Neural cell (in vitro differentiated cells): Measurements from ENCODE around the gene NCOA3. TPM values are rescaled to one million over a fixed set of nuclear protein-coding genes. Genes with fewer than 3 reads are reported as not detected.

Experiments
- H2AFZ ChIP-seq: fragments of 200-600, 300-800 bp; sonication (generic), shearing (Covaris generic); 2 replicates; pipeline ENCODE4 v1.6.0; 2014; ENCODE audit warnings: low read depth, mild to moderate bottlenecking, antibody characterized with exemption, low read length, moderate library complexity
- H3F3A ChIP-seq: fragments of 200-600 bp; shearing (Covaris generic); 2 replicates; pipeline ENCODE4 v1.6.1; 2016; ENCODE audit warnings: mild to moderate bottlenecking, moderate library complexity, mixed read lengths, antibody characterized with exemption, low read length; ENCODE audit not compliant: insufficient read depth, poor library complexity, severe bottlenecking
- H3K27ac ChIP-seq: fragments of 200-600, 300-800 bp; sonication (generic), shearing (Covaris generic); 2 replicates; pipeline ENCODE4 v1.5.1; 2014; ENCODE audit warnings: mild to moderate bottlenecking, low read length, moderate library complexity
- H3K27me3 ChIP-seq: fragments of 300-800, 200-600 bp; sonication (generic), shearing (Covaris generic); 2 replicates; pipeline ENCODE4 v1.6.0; 2014; ENCODE audit warnings: mild to moderate bottlenecking, low read depth, low read length, moderate library complexity; ENCODE audit not compliant: insufficient read depth
- H3K36me3 ChIP-seq: fragments of 300-800, 200-600 bp; sonication (generic), shearing (Covaris generic); 2 replicates; pipeline ENCODE4 v1.5.1; 2014; ENCODE audit warnings: mild to moderate bottlenecking, antibody characterized with exemption, low read length, moderate library complexity; ENCODE audit not compliant: insufficient read depth
- H3K4me2 ChIP-seq: fragments of 300-800, 200-600 bp; sonication (generic), shearing (Covaris generic); 2 replicates; pipeline ENCODE4 v1.6.0; 2014; ENCODE audit warnings: mild to moderate bottlenecking, low read length
- H3K4me3 ChIP-seq: fragments of 300-800, 200-600 bp; sonication (generic), shearing (Covaris generic); 2 replicates; pipeline ENCODE4 v1.5.1; 2014; ENCODE audit warnings: mild to moderate bottlenecking, low read length, moderate library complexity
- H3K79me2 ChIP-seq: fragments of 200-600 bp; shearing (Covaris generic); replicated peaks from 2 replicates; pipeline ENCODE4 v1.6.0; 2014; ENCODE audit warnings: mild to moderate bottlenecking, low read length, moderate library complexity; ENCODE audit not compliant: insufficient read depth
- H3K9ac ChIP-seq: fragments of 300-800, 200-600 bp; sonication (generic), shearing (Covaris generic); 2 replicates; pipeline ENCODE4 v1.6.1; 2016; ENCODE audit warnings: mild to moderate bottlenecking, low read length, mixed read lengths
- H3K9me2 ChIP-seq: fragments of 200-600 bp; shearing (Covaris generic); 2 replicates; pipeline ENCODE4 v1.6.1; 2016; ENCODE audit warnings: mild to moderate bottlenecking, low read length, mixed read lengths; ENCODE audit not compliant: insufficient read depth
- H3K9me3 ChIP-seq: fragments of 200-600, 300-800 bp; sonication (generic), shearing (Covaris generic); 2 replicates; pipeline ENCODE4 v1.6.1; 2016; ENCODE audit warnings: mild to moderate bottlenecking, mixed run types, low read length, moderate library complexity, mixed read lengths
- H4K20me1 ChIP-seq: fragments of 200-600 bp; shearing (Covaris generic); 2 replicates; pipeline ENCODE4 v1.6.1; 2016; ENCODE audit warnings: mild to moderate bottlenecking, mixed run types; ENCODE audit not compliant: insufficient read depth
- EP300 ChIP-seq: fragments of 450-650 bp; conservative IDR thresholded peaks from 2 replicates; pipeline ENCODE4 v1.6.1; 2014; ENCODE audit warnings: antibody characterized with exemption, mild to moderate bottlenecking, moderate library complexity; ENCODE audit not compliant: poor library complexity, severe bottlenecking
- EZH2 ChIP-seq: fragments of 200-600, 300-800 bp; shearing (Covaris generic), sonication (generic); IDR thresholded peaks from 2 replicates; pipeline ENCODE4 v1.6.1; 2014; ENCODE audit warnings: antibody characterized with exemption, low read length, borderline replicate concordance, mild to moderate bottlenecking; ENCODE audit not compliant: insufficient read depth, poor library complexity, severe bottlenecking
- MXI1 ChIP-seq: fragments of 450-650 bp; conservative IDR thresholded peaks from 2 replicates; pipeline ENCODE4 v1.6.1; 2014; ENCODE audit warnings: antibody characterized with exemption, mild to moderate bottlenecking; ENCODE audit not compliant: poor library complexity, severe bottlenecking
- POLR2AphosphoS5 ChIP-seq: IDR thresholded peaks from 2 replicates; pipeline ENCODE4 v1.6.1; 2012
- RAD21 ChIP-seq: fragments of 450-650 bp; conservative IDR thresholded peaks from 2 replicates; pipeline ENCODE4 v1.6.1; 2014; ENCODE audit warnings: antibody characterized with exemption, mild to moderate bottlenecking, moderate library complexity
- SMC3 ChIP-seq: fragments of 450-650 bp; conservative IDR thresholded peaks from 2 replicates; pipeline ENCODE4 v1.6.1; 2014; ENCODE audit warnings: antibody characterized with exemption, mild to moderate bottlenecking, moderate library complexity; ENCODE audit not compliant: poor library complexity
- TAF1 ChIP-seq: IDR thresholded peaks from 2 replicates; pipeline ENCODE4 v1.6.1; 2012; ENCODE audit warnings: low read depth
- polyA plus RNA-seq: library from polyadenylated mRNA; depleted of rRNA; stranded (reverse); fragments of >200 nt; gene quantifications from 2 replicates; pipeline ENCODE4 v1.2.3, GENCODE V29; 2014
- TF ChIP-seq, protein P1 (sequence below): fragments of 450-650 bp; IDR thresholded peaks from 2 replicates; pipeline ENCODE4 v1.5.1; 2014; ENCODE audit warnings: antibody characterized with exemption, mild to moderate bottlenecking, moderate library complexity; ENCODE audit not compliant: poor library complexity, severe bottlenecking
- TF ChIP-seq, protein P2 (sequence below): IDR thresholded peaks from 2 replicates; pipeline ENCODE4 v1.6.1; 2012; ENCODE audit warnings: borderline replicate concordance

The NCOA3 gene
- polyA plus RNA-seq, 1 donor from 2014 or later: 14.2 TPM

DNA sequence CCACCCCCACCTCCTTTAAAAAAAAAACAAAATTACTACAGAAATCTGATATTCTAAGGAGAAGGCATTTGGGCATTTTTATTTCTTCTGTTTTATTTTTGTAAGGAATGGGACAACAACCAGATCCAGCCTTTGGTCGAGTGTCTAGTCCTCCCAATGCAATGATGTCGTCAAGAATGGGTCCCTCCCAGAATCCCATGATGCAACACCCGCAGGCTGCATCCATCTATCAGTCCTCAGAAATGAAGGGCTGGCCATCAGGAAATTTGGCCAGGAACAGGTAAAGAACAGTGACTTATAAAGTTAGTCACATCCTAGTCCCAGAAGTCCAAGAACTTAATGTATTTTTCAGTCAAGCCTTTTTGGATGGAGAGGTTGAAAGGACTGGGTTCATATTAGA is 150.6 kb downstream of the NCOA3 start:
- H3K79me2 ChIP-seq: no peaks in the 10 kb centered on the region
- no peak overlapping the region for H3K9ac ChIP-seq
- H3K9me2 ChIP-seq: no peaks in the 10 kb centered on the region
- no peak overlapping the region for H2AFZ ChIP-seq
- H3K36me3 ChIP-seq: no peaks in the 10 kb centered on the region
- no peaks in the 10 kb centered on the region for H3F3A ChIP-seq
- no peak overlapping the region for H3K27ac ChIP-seq
- no peaks in the 10 kb centered on the region for H3K9me3 ChIP-seq
- H3K4me3 ChIP-seq: no peak overlapping the region
- no peaks in the 10 kb centered on the region for H4K20me1 ChIP-seq
- no peak overlapping the region for H3K4me2 ChIP-seq
- no peak for TF ChIP-seq MXI1
- TF ChIP-seq, protein P1, sequence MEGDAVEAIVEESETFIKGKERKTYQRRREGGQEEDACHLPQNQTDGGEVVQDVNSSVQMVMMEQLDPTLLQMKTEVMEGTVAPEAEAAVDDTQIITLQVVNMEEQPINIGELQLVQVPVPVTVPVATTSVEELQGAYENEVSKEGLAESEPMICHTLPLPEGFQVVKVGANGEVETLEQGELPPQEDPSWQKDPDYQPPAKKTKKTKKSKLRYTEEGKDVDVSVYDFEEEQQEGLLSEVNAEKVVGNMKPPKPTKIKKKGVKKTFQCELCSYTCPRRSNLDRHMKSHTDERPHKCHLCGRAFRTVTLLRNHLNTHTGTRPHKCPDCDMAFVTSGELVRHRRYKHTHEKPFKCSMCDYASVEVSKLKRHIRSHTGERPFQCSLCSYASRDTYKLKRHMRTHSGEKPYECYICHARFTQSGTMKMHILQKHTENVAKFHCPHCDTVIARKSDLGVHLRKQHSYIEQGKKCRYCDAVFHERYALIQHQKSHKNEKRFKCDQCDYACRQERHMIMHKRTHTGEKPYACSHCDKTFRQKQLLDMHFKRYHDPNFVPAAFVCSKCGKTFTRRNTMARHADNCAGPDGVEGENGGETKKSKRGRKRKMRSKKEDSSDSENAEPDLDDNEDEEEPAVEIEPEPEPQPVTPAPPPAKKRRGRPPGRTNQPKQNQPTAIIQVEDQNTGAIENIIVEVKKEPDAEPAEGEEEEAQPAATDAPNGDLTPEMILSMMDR: no peak
- TF ChIP-seq TAF1: no peak
- no peak for TF ChIP-seq EZH2
- TF ChIP-seq, protein P2, sequence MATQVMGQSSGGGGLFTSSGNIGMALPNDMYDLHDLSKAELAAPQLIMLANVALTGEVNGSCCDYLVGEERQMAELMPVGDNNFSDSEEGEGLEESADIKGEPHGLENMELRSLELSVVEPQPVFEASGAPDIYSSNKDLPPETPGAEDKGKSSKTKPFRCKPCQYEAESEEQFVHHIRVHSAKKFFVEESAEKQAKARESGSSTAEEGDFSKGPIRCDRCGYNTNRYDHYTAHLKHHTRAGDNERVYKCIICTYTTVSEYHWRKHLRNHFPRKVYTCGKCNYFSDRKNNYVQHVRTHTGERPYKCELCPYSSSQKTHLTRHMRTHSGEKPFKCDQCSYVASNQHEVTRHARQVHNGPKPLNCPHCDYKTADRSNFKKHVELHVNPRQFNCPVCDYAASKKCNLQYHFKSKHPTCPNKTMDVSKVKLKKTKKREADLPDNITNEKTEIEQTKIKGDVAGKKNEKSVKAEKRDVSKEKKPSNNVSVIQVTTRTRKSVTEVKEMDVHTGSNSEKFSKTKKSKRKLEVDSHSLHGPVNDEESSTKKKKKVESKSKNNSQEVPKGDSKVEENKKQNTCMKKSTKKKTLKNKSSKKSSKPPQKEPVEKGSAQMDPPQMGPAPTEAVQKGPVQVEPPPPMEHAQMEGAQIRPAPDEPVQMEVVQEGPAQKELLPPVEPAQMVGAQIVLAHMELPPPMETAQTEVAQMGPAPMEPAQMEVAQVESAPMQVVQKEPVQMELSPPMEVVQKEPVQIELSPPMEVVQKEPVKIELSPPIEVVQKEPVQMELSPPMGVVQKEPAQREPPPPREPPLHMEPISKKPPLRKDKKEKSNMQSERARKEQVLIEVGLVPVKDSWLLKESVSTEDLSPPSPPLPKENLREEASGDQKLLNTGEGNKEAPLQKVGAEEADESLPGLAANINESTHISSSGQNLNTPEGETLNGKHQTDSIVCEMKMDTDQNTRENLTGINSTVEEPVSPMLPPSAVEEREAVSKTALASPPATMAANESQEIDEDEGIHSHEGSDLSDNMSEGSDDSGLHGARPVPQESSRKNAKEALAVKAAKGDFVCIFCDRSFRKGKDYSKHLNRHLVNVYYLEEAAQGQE: no peak
- TF ChIP-seq EP300: no peak
- no peak for TF ChIP-seq POLR2AphosphoS5
- no peak for TF ChIP-seq SMC3
- TF ChIP-seq RAD21: no peak
- no peaks in the 10 kb centered on the region for H3K27me3 ChIP-seq

DNA sequence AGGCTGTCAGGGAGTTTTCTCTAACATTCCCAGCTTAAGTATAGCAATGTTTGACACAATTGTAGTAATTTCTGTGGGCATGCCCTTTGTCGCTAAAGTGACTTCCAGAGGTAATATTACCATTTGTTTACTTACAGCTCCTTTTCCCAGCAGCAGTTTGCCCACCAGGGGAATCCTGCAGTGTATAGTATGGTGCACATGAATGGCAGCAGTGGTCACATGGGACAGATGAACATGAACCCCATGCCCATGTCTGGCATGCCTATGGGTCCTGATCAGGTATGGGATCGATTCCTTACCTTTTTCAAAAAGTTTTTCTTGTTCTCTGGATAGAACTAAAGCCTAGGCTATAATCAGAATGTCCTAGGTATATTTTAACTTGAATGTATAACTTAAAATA is 151.1 kb downstream of the NCOA3 start:
- Histone ChIP-seq H3K9ac (no peak overlapping the region), H2AFZ (no peak overlapping the region), H3K79me2 (no peaks in the 10 kb centered on the region), H3K9me2 (no peaks in the 10 kb centered on the region), H4K20me1 (no peaks in the 10 kb centered on the region), H3K9me3 (no peaks in the 10 kb centered on the region), H3K36me3 (no peaks in the 10 kb centered on the region), H3K4me3 (no peak overlapping the region), H3K27me3 (no peaks in the 10 kb centered on the region), H3F3A (no peaks in the 10 kb centered on the region), H3K27ac (no peak overlapping the region), H3K4me2 (no peak overlapping the region)
- TF ChIP-seq, protein P1: no peak
- TF ChIP-seq EZH2 (no peak), EP300 (no peak), RAD21 (no peak), MXI1 (no peak), POLR2AphosphoS5 (no peak), SMC3 (no peak), TAF1 (no peak)
- TF ChIP-seq, protein P2: no peak
